Activated naive CD8-positive, alpha-beta T cell treated with anti-CD3 and anti-CD28 coated beads, Interleukin-2, amount 10 ng/mL, durations not matched to agents 7 days and 5 days (primary cell): ENCODE data around the gene ZCCHC12. TPM values are rescaled to one million over a fixed set of nuclear protein-coding genes. Genes with fewer than 3 reads are reported as not detected.
"Not testable (repeated sequence)": the region's sequence is repeated elsewhere in the genome, so short reads cannot be mapped to it uniquely, and the experiment has no call there.

Experiments
- ATAC-seq: fragments of 150-1000 bp; cut with Tn5 transposase; one replicate; pipeline ENCODE4 v1.10.0; 2021; ENCODE audit warnings: low read depth, moderate library complexity
- POLR2A ChIA-PET: fragments of 350-600 bp; sonication (Branson Sonifier 250); formaldehyde crosslinking; loops from one replicate; lab custom pipeline; 2021; ENCODE audit warnings: antibody characterized with exemption; lab: Charles Lee
- DNase-seq: peaks from one replicate; pipeline ENCODE4 v3.0.0; 2021
- H3K27ac Mint-ChIP-seq: one replicate; pipeline ENCODE4 v1.8.0; 2022; ENCODE audit warnings: mild to moderate bottlenecking, mixed read lengths
- H3K27me3 Mint-ChIP-seq: one replicate; pipeline ENCODE4 v1.8.0; 2022; ENCODE audit warnings: mild to moderate bottlenecking, moderate library complexity, mixed read lengths
- H3K36me3 Mint-ChIP-seq: one replicate; pipeline ENCODE4 v1.8.0; 2021; ENCODE audit warnings: mild to moderate bottlenecking, mixed read lengths
- H3K4me1 Mint-ChIP-seq: one replicate; pipeline ENCODE4 v1.8.0; 2021; ENCODE audit warnings: mixed read lengths
- H3K4me3 Mint-ChIP-seq: one replicate; pipeline ENCODE4 v1.8.0; 2022; ENCODE audit warnings: mild to moderate bottlenecking, moderate library complexity, mixed read lengths
- H3K9me3 Mint-ChIP-seq: one replicate; pipeline ENCODE4 v1.8.0; 2021; ENCODE audit warnings: mixed read lengths
- total RNA-seq, 2 experiments: library from RNA; stranded (reverse); gene quantifications; one replicate each; pipeline ENCODE4 v1.2.3, GENCODE V29; 2021

ZCCHC12 gene
- total RNA-seq, result not detected

- Mint-ChIP-seq H3K27me3 (peaks cover 46% of the 10 kb centered on the region), H3K4me3 (peak within 1 kb of the TSS; percentile 68), H3K4me1 (peaks cover 9% of the 10 kb centered on the region), H3K36me3 (no peaks in the 10 kb centered on the region), H3K27ac (no peak within 1 kb of the TSS), H3K9me3 (no peaks in the 10 kb centered on the region)
- ATAC-seq, result peak; percentile 90
- POLR2A ChIA-PET, result no interaction called here
- peak; percentile 44 for DNase-seq
These were observed at the start of gene ZCCHC12 for GRCh38 chrX:118823263-118824172. Gene ZCCHC12, plus strand, starts transcription at chrX:118823824. Its CDS starts 1,421 bp downstream, at chrX:118825245.

GRCh38 chrX:118779581-118779980 is 44.0 kb upstream of the ZCCHC12 start:
- Mint-ChIP-seq H3K4me1 (no peaks in the 10 kb centered on the region), H3K9me3 (no peaks in the 10 kb centered on the region), H3K27ac (no peak overlapping the region), H3K36me3 (no peaks in the 10 kb centered on the region), H3K4me3 (no peak overlapping the region), H3K27me3 (peaks cover 10% of the 10 kb centered on the region)
- no peak for DNase-seq
- POLR2A ChIA-PET, result no interaction called here
- ATAC-seq, result no peak

GRCh38 chrX:118780509-118780908 is 43.1 kb upstream of the ZCCHC12 start:
- POLR2A ChIA-PET, result no interaction called here
- Mint-ChIP-seq H3K27ac (no peak overlapping the region), H3K9me3 (no peaks in the 10 kb centered on the region), H3K4me3 (no peak overlapping the region), H3K27me3 (peaks cover 5% of the 10 kb centered on the region), H3K4me1 (no peaks in the 10 kb centered on the region), H3K36me3 (no peaks in the 10 kb centered on the region)
- no peak for ATAC-seq
- DNase-seq, result no peak

GRCh38 chrX:118780911-118781310 is 42.7 kb upstream of the ZCCHC12 start:
- ATAC-seq, result no peak
- POLR2A ChIA-PET, result no interaction called here
- Mint-ChIP-seq H3K27ac (no peak overlapping the region), H3K36me3 (no peaks in the 10 kb centered on the region), H3K9me3 (no peaks in the 10 kb centered on the region), H3K4me1 (no peaks in the 10 kb centered on the region), H3K27me3 (peaks cover 2% of the 10 kb centered on the region), H3K4me3 (no peak overlapping the region)
- DNase-seq, result no peak

- Mint-ChIP-seq H3K27ac (no peak overlapping the region), H3K27me3 (peaks cover 8% of the 10 kb centered on the region), H3K9me3 (no peaks in the 10 kb centered on the region), H3K36me3 (no peaks in the 10 kb centered on the region), H3K4me3 (no peak overlapping the region), H3K4me1 (no peaks in the 10 kb centered on the region)
- no peak for DNase-seq
- POLR2A ChIA-PET, result no interaction called here
- ATAC-seq, result no peak
These were observed 27.9 kb upstream of the ZCCHC12 start for GRCh38 chrX:118795528-118796280.

GRCh38 chrX:118802857-118803256 is 20.8 kb upstream of the ZCCHC12 start:
- H3K9me3 Mint-ChIP-seq, result no peaks in the 10 kb centered on the region
- no peak overlapping the region for H3K4me3 Mint-ChIP-seq
- no peak for ATAC-seq
- peaks cover 5% of the 10 kb centered on the region for H3K27me3 Mint-ChIP-seq
- DNase-seq, result no peak
- H3K36me3 Mint-ChIP-seq, result no peaks in the 10 kb centered on the region
- no peaks in the 10 kb centered on the region for H3K4me1 Mint-ChIP-seq
- H3K27ac Mint-ChIP-seq, result no peak overlapping the region
- POLR2A ChIA-PET, result no interaction called here

- Mint-ChIP-seq H3K27me3 (peaks cover 6% of the 10 kb centered on the region), H3K27ac (no peak overlapping the region), H3K36me3 (no peaks in the 10 kb centered on the region), H3K4me1 (no peaks in the 10 kb centered on the region), H3K9me3 (no peaks in the 10 kb centered on the region), H3K4me3 (no peak overlapping the region)
- ATAC-seq (no peak), DNase-seq (no peak)
- POLR2A ChIA-PET, result no interaction called here
These were observed 16.2 kb upstream of the ZCCHC12 start for GRCh38 chrX:118807151-118808017.

GRCh38 chrX:118817257-118817656 is 6.4 kb upstream of the ZCCHC12 start:
- H3K27ac Mint-ChIP-seq, POLR2A ChIA-PET, H3K36me3 Mint-ChIP-seq: not testable (repeated sequence)

GRCh38 chrX:118824173-118824730 is 628 bp downstream of the ZCCHC12 start:
- H3K36me3 Mint-ChIP-seq, result no peaks in the 10 kb centered on the region
- H3K27me3 Mint-ChIP-seq, result peaks cover 47% of the 10 kb centered on the region
- POLR2A ChIA-PET, result no interaction called here
- DNase-seq, result no peak
- no peak overlapping the region for H3K27ac Mint-ChIP-seq
- H3K4me1 Mint-ChIP-seq, result peaks cover 9% of the 10 kb centered on the region
- ATAC-seq, result no peak
- H3K4me3 Mint-ChIP-seq, result peak overlapping the region; percentile 68
- no peaks in the 10 kb centered on the region for H3K9me3 Mint-ChIP-seq

More at GRCh38 chrX:118817257-118817656, 6.4 kb upstream of the ZCCHC12 start:
- H3K4me3 Mint-ChIP-seq, DNase-seq, H3K9me3 Mint-ChIP-seq, H3K27me3 Mint-ChIP-seq, H3K4me1 Mint-ChIP-seq, ATAC-seq: not testable (repeated sequence)

GRCh38 chrX:118825227-118825626 is 1.6 kb downstream of the ZCCHC12 start:
- H3K4me3 Mint-ChIP-seq, result no peak overlapping the region
- H3K27ac Mint-ChIP-seq, result no peak overlapping the region
- no peak for DNase-seq

GRCh38 chrX:118839334-118839958 is 15.8 kb downstream of the ZCCHC12 start:
- H3K27me3 Mint-ChIP-seq, result peaks cover 16% of the 10 kb centered on the region
- no peaks in the 10 kb centered on the region for H3K36me3 Mint-ChIP-seq
- ATAC-seq (peak; percentile 63), DNase-seq (peak; percentile 71)
- H3K9me3 Mint-ChIP-seq, result no peaks in the 10 kb centered on the region
- no peaks in the 10 kb centered on the region for H3K4me1 Mint-ChIP-seq
- H3K4me3 Mint-ChIP-seq, result peak overlapping the region; percentile 51
- POLR2A ChIA-PET, result interaction anchor here (0.6 kb wide), 1 partner anchor 220 kb away, joined by 5 read pairs; no protein-coding TSS in a partner anchor
- H3K27ac Mint-ChIP-seq, result no peak overlapping the region

More at GRCh38 chrX:118825227-118825626, 1.6 kb downstream of the ZCCHC12 start:
- POLR2A ChIA-PET, result no interaction called here
- no peak for ATAC-seq
- Mint-ChIP-seq H3K4me1 (peaks cover 9% of the 10 kb centered on the region), H3K27me3 (peaks cover 51% of the 10 kb centered on the region), H3K9me3 (no peaks in the 10 kb centered on the region), H3K36me3 (no peaks in the 10 kb centered on the region)

- Mint-ChIP-seq H3K27me3 (no peaks in the 10 kb centered on the region), H3K4me1 (no peaks in the 10 kb centered on the region), H3K9me3 (no peaks in the 10 kb centered on the region), H3K4me3 (no peak overlapping the region), H3K36me3 (no peaks in the 10 kb centered on the region), H3K27ac (no peak overlapping the region)
- DNase-seq (no peak), ATAC-seq (no peak)
- POLR2A ChIA-PET, result no interaction called here
These were observed 24.1 kb downstream of the ZCCHC12 start for GRCh38 chrX:118847676-118848075.
